Measurements from ENCODE around the gene TUBA4A. TPM values are rescaled to one million over a fixed set of nuclear protein-coding genes. Genes with fewer than 3 reads are reported as not detected.
A peak's percentile ranks its signal among the peaks of the same experiment; 100 is the strongest.

Gene TUBA4A
- total and polyA plus RNA-seq, 10 of the 15 experiments (the other 5 are each of a cell fraction or from before 2014, with no cell fraction given): 58.2 to 325 (median 134) TPM

- no peak for TF ChIP-seq ZBTB11 (CRISPR knock-in tag; IDR thresholded peaks at IDR 0.05)
- TF ChIP-seq CHD4 (IDR thresholded peaks at IDR 0.05): no peak
- TF ChIP-seq CUX1 (IDR thresholded peaks at IDR 0.05; ENCODE audit: insufficient replicate concordance, low read depth, low read length): peak; percentile 51
- peak; percentile 44 for TF ChIP-seq HCFC1 (IDR thresholded peaks at IDR 0.05; ENCODE audit: low read length)
- TF ChIP-seq BHLHE40 (IDR thresholded peaks at IDR 0.05; ENCODE audit: borderline replicate concordance in 1 of 2, low read depth in 2 of 2, low read length in 1 of 2): peak; percentile 58 to 88; a peak in 3 of 4 replicates
- 0 out of 2 replicates have a peak, but pooled peaks have one; percentile 49 for TF ChIP-seq ESRRA (IDR thresholded peaks at IDR 0.05; ENCODE audit: low read length)
- no peak for TF ChIP-seq STAT3 (IDR thresholded peaks at IDR 0.05; ENCODE audit: low read depth, low read length)
- TF ChIP-seq NR2C1 (IDR thresholded peaks at IDR 0.05): no peak
- TF ChIP-seq NKRF (conservative IDR thresholded peaks at IDR 0.05): peak; percentile 93
- TF ChIP-seq ZBTB40 (IDR thresholded peaks at IDR 0.05; ENCODE audit: borderline replicate concordance): no peak
- peak; percentile 83; the same call in 1 of the 2 replicates for TF ChIP-seq TCF12 (IDR thresholded peaks at IDR 0.05; ENCODE audit: low read depth, low read length)
- peak; percentile 20; the same call in 1 of the 2 replicates for TF ChIP-seq IRF4 (IDR thresholded peaks at IDR 0.05; ENCODE audit: low read depth, low read length)
- no peak for TF ChIP-seq MYB (IDR thresholded peaks at IDR 0.05; ENCODE audit: borderline replicate concordance, low read depth, low read length)
- TF ChIP-seq RUNX3 (IDR thresholded peaks at IDR 0.05; ENCODE audit: low read length): peak; percentile 50; the same call in 1 of the 2 replicates
Observed at GRCh38 chr2:219279151-219279915, 25.6 kb upstream of the TUBA4A start, which contains the start of gene DNAJB2 (continued).

Data from GM12878 (cell line).